Left lung (tissue), 10 donors: ENCODE data around the gene IFITM10. TPM values are rescaled to one million over a fixed set of nuclear protein-coding genes. Genes with fewer than 3 reads are reported as not detected.

Experiments used
- ATAC-seq: fragments of 200-7000 bp; cut with Tn5 transposase; one replicate; pipeline ENCODE4 v1.9.1; 2020; ENCODE audit warnings: moderate library complexity
- DNase-seq, 4 donors: peaks; one replicate each; pipeline ENCODE4 v3.0.0-alpha.2; 2013 to 2020
- H3K27ac ChIP-seq, 2 donors: fragments of 200-600 bp; sonication (generic) in 1 of 2; one replicate each; pipeline versions ENCODE4 v1.5.0 to v1.8.0; 2020 to 2021
- H3K27me3 ChIP-seq, 2 donors: fragments of 200-600 bp; sonication (generic) in 1 of 2; one replicate each; pipeline versions ENCODE4 v1.5.0 to v1.8.0; 2020 to 2021
- H3K36me3 ChIP-seq, 2 donors: fragments of 200-600 bp; sonication (generic) in 1 of 2; one replicate each; pipeline versions ENCODE4 v1.5.0 to v1.8.0; 2020 to 2021
- H3K4me1 ChIP-seq, 2 donors: fragments of 200-600 bp; one replicate each; pipeline ENCODE4 v1.8.0; 2021
- H3K4me3 ChIP-seq, 2 donors: fragments of 200-600 bp; sonication (generic) in 1 of 2; one replicate each; pipeline versions ENCODE4 v1.5.0 to v1.8.0; 2020 to 2021; ENCODE audit warnings: mild to moderate bottlenecking in 1 of 2
- H3K9me3 ChIP-seq, 2 donors: fragments of 200-600 bp; sonication (generic) in 1 of 2; one replicate each; pipeline versions ENCODE4 v1.5.0 to v1.8.0; 2020 to 2021
- CTCF ChIP-seq, 2 donors: fragments of 200-600 bp; sonication (generic) in 1 of 2; IDR thresholded peaks; one replicate each; pipeline versions ENCODE4 v1.5.0 to v1.8.0; 2021; ENCODE audit warnings: antibody characterized with exemption in 2 of 2
- intact Hi-C, 2 donors: fragments of 100-400 bp; cut with DNase I; formaldehyde crosslinking; loops; one replicate each; pipeline versions ENCODE4 v1.11.2 to v1.14.2; 2022
- polyA plus RNA-seq, 6 donors: library from polyadenylated mRNA; unstranded; fragments of 120-200 nt; gene quantifications; one replicate each; pipeline ENCODE4 v1.2.1, GENCODE V29; 2013; ENCODE audit not compliant: insufficient read length in 6 of 6
- total RNA-seq, 2 donors: library from RNA; stranded (reverse); fragmentation: NEBNext Ultra II Directional; extraction: Animal tissue kit (Norgen Biotek cat#: 25700); gene quantifications; one replicate each; pipeline ENCODE4 v1.2.1, GENCODE V29; 2021
- donor health status: DM: no; HTN: yes; CAD: no.
- donor health status: DM: no; HTN: no; CAD: no.

The IFITM10 gene
- total and polyA plus RNA-seq, 8 donors: 0.07 to 16.5 (median 0.22) TPM; not detected in 1

- H3K4me3 ChIP-seq: no peak overlapping the region
- H3K4me1 ChIP-seq: peaks cover 0 to 51% of the 10 kb centered on the region in 2 donors
- no peak for TF ChIP-seq CTCF (IDR thresholded peaks at IDR 0.05)
- H3K9me3 ChIP-seq: no peaks in the 10 kb centered on the region
- H3K27ac ChIP-seq: no peak overlapping the region
- peaks cover 0 to 38% of the 10 kb centered on the region in 2 donors for H3K36me3 ChIP-seq
- intact Hi-C loops: no loop called here
- peaks cover 14 to 39% of the 10 kb centered on the region in 2 donors for H3K27me3 ChIP-seq
- DNase-seq (peak in 2 of 4 donors; percentile 34 to 75), ATAC-seq (no peak)
Observed at GRCh38 chr11:1746956-1747752, 3.2 kb downstream of the IFITM10 start.

GRCh38 chr11:1746511-1746931 is 3.9 kb downstream of the IFITM10 start:
- DNase-seq (peak in 2 of 4 donors; percentile 47 to 83), ATAC-seq (no peak)
- Histone ChIP-seq H3K36me3 (peaks cover 0 to 31% of the 10 kb centered on the region in 2 donors), H3K4me1 (peaks cover 0 to 47% of the 10 kb centered on the region in 2 donors), H3K4me3 (no peak overlapping the region), H3K9me3 (no peaks in the 10 kb centered on the region), H3K27me3 (peaks cover 14 to 40% of the 10 kb centered on the region in 2 donors), H3K27ac (no peak overlapping the region)
- no peak for TF ChIP-seq CTCF (IDR thresholded peaks at IDR 0.05)
- intact Hi-C loops: no loop called here

- Histone ChIP-seq H3K9me3 (no peaks in the 10 kb centered on the region), H3K36me3 (peaks cover 0 to 24% of the 10 kb centered on the region in 2 donors), H3K4me3 (no peak overlapping the region), H3K27me3 (peaks cover 14 to 43% of the 10 kb centered on the region in 2 donors), H3K4me1 (peaks cover 0 to 41% of the 10 kb centered on the region in 2 donors), H3K27ac (no peak overlapping the region)
- intact Hi-C loops: no loop called here
- ATAC-seq (no peak), DNase-seq (peak in 1 of 4 donors; percentile 13)
- TF ChIP-seq CTCF (IDR thresholded peaks at IDR 0.05): no peak
Observed at GRCh38 chr11:1745701-1746320, 4.6 kb downstream of the IFITM10 start.

GRCh38 chr11:1744891-1745700 is 5.3 kb downstream of the IFITM10 start:
- Histone ChIP-seq H3K4me1 (peaks cover 0 to 34% of the 10 kb centered on the region in 2 donors), H3K4me3 (no peak overlapping the region), H3K36me3 (peaks cover 0 to 23% of the 10 kb centered on the region in 2 donors), H3K9me3 (no peaks in the 10 kb centered on the region), H3K27me3 (peaks cover 14 to 37% of the 10 kb centered on the region in 2 donors), H3K27ac (no peak overlapping the region)
- DNase-seq (peak in 2 of 4 donors; percentile 17 to 77), ATAC-seq (no peak)
- intact Hi-C loops: no loop called here
- no peak for TF ChIP-seq CTCF (IDR thresholded peaks at IDR 0.05)
